GM12875 (cell line): ENCODE results near the gene NETO2.
"Not testable (repeated sequence)": the region's sequence is repeated elsewhere in the genome, so short reads cannot be mapped to it uniquely, and the experiment has no call there.

Experiments used
- H3K4me3 ChIP-seq: one replicate; pipeline ENCODE4 v1.5.1; 2011; ENCODE audit warnings: low read depth, low read length, control low read depth
- TF ChIP-seq, protein P1 (sequence below): IDR thresholded peaks from 2 replicates; pipeline ENCODE4 v1.5.1; 2011; ENCODE audit warnings: low read depth, mild to moderate bottlenecking, control low read depth, inconsistent platforms, low read length, moderate library complexity, borderline replicate concordance; ENCODE audit not compliant: insufficient read depth

The NETO2 gene, protein sequence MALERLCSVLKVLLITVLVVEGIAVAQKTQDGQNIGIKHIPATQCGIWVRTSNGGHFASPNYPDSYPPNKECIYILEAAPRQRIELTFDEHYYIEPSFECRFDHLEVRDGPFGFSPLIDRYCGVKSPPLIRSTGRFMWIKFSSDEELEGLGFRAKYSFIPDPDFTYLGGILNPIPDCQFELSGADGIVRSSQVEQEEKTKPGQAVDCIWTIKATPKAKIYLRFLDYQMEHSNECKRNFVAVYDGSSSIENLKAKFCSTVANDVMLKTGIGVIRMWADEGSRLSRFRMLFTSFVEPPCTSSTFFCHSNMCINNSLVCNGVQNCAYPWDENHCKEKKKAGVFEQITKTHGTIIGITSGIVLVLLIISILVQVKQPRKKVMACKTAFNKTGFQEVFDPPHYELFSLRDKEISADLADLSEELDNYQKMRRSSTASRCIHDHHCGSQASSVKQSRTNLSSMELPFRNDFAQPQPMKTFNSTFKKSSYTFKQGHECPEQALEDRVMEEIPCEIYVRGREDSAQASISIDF

DNA sequence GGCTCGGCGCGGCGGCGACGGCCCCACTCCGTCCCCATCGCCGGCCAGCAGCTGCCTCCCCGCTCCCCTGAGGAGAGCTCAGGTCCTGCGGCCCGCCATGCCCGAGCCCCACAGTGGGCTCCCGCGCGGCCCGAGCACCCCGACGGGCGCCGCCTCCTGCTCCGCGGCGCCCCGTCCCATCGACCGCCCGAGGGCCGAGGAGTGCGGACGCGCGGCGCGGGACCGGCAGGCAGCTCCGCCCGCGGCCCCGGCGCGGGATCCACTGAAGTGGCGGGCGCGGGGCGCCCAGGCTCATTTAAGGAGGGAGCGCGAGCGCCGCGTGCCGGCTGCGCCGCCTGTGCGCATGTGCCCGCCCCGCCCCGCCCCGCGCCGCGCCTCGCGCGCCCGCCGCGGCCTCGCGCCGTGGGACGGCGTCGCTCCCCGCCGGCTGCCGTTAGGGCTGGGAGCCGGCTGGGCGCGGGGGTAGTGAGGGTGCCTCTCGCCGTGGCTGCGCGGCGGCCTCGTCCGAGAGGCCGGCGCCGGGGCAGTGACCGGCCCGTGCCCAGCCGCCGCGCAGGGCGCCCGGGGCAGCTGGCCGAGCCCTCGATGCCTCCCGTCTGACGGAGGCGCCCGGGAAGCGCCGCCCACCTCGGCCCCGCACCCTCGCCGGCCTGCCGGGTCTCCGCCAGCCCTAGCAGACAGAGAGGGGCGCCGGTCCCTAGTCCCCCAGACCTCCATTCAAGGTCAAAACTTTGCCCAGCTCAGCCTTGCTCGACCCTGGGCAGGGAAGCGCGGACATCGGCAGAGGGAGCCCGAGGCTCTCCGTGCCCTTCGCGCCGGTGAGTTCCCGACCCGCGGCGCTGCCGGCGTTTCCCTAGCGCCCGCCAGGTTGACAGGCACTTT lies at the start of gene NETO2:
NETO2 (minus strand) TSS at position 269 of the 882 bp plus-strand sequence. CDS start 333 bp downstream, outside the sequence.
- H3K4me3 ChIP-seq = peak within 1 kb of the TSS; percentile 78
- TF ChIP-seq, protein P1, sequence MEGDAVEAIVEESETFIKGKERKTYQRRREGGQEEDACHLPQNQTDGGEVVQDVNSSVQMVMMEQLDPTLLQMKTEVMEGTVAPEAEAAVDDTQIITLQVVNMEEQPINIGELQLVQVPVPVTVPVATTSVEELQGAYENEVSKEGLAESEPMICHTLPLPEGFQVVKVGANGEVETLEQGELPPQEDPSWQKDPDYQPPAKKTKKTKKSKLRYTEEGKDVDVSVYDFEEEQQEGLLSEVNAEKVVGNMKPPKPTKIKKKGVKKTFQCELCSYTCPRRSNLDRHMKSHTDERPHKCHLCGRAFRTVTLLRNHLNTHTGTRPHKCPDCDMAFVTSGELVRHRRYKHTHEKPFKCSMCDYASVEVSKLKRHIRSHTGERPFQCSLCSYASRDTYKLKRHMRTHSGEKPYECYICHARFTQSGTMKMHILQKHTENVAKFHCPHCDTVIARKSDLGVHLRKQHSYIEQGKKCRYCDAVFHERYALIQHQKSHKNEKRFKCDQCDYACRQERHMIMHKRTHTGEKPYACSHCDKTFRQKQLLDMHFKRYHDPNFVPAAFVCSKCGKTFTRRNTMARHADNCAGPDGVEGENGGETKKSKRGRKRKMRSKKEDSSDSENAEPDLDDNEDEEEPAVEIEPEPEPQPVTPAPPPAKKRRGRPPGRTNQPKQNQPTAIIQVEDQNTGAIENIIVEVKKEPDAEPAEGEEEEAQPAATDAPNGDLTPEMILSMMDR = peak; percentile 75

DNA sequence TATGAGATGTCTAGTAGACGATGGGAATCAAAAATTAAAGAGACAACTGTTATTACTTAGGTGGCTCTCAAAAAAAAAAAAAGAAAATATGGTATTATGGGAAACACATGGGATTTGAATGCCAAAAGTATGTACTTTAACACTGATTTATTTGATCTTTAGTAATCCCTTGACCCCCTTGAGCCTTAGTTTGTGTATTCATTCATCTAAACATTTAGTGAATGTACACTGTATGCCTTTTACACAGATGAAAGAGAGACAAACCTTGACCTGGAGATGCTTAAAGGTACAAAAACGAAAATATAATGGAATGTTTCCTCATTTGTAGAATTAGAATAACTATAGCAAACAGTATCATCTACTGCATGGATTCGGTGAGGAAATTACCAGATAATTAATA lies 38.6 kb upstream of the NETO2 start:
- no peak overlapping the region for H3K4me3 ChIP-seq
- TF ChIP-seq, protein P1 = no peak

DNA sequence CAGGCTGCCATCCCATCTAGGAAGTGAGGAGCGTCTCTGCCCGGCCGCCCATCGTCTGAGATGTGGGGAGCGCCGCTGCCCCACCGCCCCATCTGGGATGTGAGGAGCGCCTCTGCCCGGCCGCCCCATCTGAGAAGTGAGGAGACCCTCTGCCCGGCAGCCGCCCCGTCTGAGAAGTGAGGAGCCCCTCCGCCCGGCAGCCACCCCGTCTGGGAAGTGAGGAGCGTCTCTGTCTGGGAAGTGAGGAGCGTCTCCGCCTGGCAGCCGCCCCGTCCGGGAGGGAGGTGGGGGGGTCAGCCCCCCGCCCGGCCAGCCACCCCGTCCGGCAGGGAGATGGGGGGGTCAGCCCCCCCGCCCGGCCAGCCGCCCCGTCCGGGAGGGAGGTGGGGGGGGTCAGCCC lies 37.3 kb upstream of the NETO2 start:
- H3K4me3 ChIP-seq = not testable (repeated sequence)

DNA sequence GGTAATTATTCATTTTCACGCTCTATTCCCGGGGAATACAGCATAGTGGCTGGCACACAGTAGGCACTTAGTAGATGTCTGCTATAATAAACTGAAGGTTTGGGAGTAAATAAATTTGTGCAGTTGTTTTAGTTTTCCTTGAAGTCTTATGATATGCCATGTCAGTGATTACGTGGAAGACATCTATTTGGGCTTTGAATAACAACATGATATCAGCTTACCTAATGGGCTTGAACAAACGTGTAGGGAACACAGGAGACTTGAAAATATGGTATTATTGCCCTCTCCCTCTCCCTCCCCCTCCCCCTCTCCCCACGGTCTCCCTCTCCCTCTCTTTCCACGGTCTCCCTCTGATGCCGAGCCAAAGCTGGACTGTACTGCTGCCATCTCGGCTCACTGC lies 36.3 kb upstream of the NETO2 start:
- H3K4me3 ChIP-seq = no peak overlapping the region
- TF ChIP-seq, protein P1 = no peak

DNA sequence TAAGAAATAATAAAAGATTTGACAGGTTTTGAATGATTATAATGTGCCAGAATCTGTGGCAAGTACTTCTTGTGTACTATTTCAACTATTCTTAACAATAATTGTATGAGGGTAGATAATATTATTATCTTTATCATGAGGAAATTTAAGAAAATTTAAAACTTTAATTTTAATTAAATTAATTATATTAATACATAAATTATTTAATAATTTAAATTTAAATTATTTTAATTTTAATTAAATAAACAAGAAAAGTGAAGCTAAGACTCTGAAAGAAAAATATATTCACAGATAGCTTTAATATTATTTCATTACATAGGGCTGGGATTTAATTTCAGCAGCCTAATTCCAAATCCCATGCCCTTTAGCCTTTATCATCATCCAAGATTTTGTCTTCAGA lies 31.4 kb upstream of the NETO2 start:
- TF ChIP-seq, protein P1 = no peak
- no peak overlapping the region for H3K4me3 ChIP-seq

DNA sequence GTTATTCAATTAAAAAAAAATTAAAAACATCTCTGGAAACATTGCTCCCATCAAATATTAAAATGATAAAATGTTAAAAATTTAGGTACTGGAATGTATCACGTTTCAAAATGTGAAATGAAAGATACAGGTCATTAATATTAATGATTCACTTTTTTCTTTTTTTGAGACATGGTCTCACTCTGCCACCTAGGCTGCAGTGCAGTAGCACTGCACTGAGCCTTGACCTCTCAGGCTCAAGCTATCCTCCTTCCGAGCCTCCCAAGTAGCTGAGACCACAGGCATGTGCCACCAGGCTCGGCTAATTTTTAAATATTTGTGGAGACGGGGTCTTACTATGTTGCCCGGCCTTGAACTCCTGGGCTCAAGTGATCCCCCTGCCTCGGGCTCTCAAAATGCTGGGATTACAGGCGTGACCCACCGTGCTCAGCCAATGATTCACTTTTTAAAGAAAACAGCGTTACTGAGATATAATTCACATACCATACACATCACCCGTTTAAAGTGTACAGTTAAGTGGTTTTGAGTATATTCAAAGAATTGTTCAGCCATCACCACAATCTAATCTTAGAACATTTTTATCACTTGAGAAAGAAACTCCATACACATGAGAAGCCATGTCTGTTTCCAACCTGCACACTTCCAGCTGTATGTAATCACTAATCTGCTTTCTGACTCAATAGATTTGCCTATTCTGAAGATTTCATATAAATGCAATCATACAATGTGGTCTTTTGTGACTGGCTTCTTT lies 19.1 kb upstream of the NETO2 start:
- TF ChIP-seq, protein P1 = no peak
- H3K4me3 ChIP-seq = no peak overlapping the region

DNA sequence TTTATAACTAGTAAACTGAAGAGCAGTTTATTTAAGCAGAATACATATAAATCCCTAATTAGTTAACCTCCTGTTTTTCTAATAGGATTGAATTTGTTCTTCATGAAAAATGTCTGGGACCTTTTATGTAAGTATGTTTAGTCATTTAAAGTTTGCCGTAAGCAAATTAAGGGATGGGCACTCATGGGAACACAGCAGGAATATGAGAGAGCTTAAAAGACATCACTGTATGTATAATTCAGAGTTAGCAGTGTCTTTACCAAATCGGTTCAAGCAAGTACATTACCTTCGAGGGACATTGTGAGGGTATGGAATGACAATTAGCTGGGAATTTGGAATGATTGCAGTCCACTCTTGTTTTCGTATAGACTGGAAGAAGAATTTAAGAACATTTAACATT lies 17.7 kb upstream of the NETO2 start:
- H3K4me3 ChIP-seq = no peak overlapping the region
- TF ChIP-seq, protein P1 = no peak
